GM23248 (cell line): ENCODE measurements around the gene ZBTB20. TPM values are rescaled to one million over a fixed set of nuclear protein-coding genes. Genes with fewer than 3 reads are reported as not detected.

Source experiments
- DNase-seq: peaks from one replicate; pipeline ENCODE4 v3.0.0-alpha.2; 2015
- H2AFZ ChIP-seq: fragments of 200-600 bp; sonication (generic); 2 replicates; pipeline ENCODE4 v1.6.1; 2016; ENCODE audit warnings: antibody characterized with exemption
- H3F3A ChIP-seq: fragments of 200-600 bp; sonication (generic); 2 replicates; pipeline ENCODE4 v1.6.1; 2016; ENCODE audit warnings: mild to moderate bottlenecking, antibody characterized with exemption, mixed run types; ENCODE audit not compliant: insufficient read depth
- H3K27ac ChIP-seq: fragments of 200-600 bp; sonication (generic); 2 replicates; pipeline ENCODE4 v1.5.1; 2016; ENCODE audit warnings: mild to moderate bottlenecking
- H3K27me3 ChIP-seq: fragments of 200-600 bp; sonication (generic); replicated peaks from 2 replicates; pipeline ENCODE4 v1.6.1; 2016; ENCODE audit warnings: mild to moderate bottlenecking; ENCODE audit not compliant: insufficient read depth
- H3K36me3 ChIP-seq: fragments of 200-600 bp; sonication (generic); 2 replicates; pipeline ENCODE4 v1.6.1; 2016; ENCODE audit warnings: low read depth, mild to moderate bottlenecking
- H3K4me1 ChIP-seq: fragments of 200-600 bp; sonication (generic); 2 replicates; pipeline ENCODE4 v1.6.1; 2016; ENCODE audit warnings: mild to moderate bottlenecking; ENCODE audit not compliant: insufficient read depth
- H3K4me2 ChIP-seq: fragments of 200-600 bp; sonication (generic); one replicate; pipeline ENCODE4 v1.6.1; 2016; ENCODE audit warnings: mild to moderate bottlenecking; ENCODE audit not compliant: unreplicated experiment
- H3K4me3 ChIP-seq: fragments of 200-600 bp; sonication (generic); 2 replicates; pipeline ENCODE4 v1.5.1; 2016; ENCODE audit warnings: mild to moderate bottlenecking
- H3K79me2 ChIP-seq: fragments of 200-600 bp; sonication (generic); 2 replicates; pipeline ENCODE4 v1.6.1; 2016; ENCODE audit warnings: mild to moderate bottlenecking; ENCODE audit not compliant: insufficient read depth
- H3K9ac ChIP-seq: fragments of 200-600 bp; sonication (generic); 2 replicates; pipeline ENCODE4 v1.6.1; 2016; ENCODE audit warnings: mild to moderate bottlenecking
- H3K9me2 ChIP-seq: fragments of 200-600 bp; sonication (generic); 2 replicates; pipeline ENCODE4 v1.6.1; 2016; ENCODE audit warnings: mixed run types, mild to moderate bottlenecking, moderate library complexity; ENCODE audit not compliant: insufficient read depth
- H3K9me3 ChIP-seq: fragments of 200-600 bp; sonication (generic); one replicate; pipeline ENCODE4 v1.6.1; 2017; ENCODE audit warnings: low read depth
- H4K20me1 ChIP-seq: fragments of 200-600 bp; sonication (generic); 2 replicates; pipeline ENCODE4 v1.6.0; 2016; ENCODE audit not compliant: insufficient read depth
- EZH2 ChIP-seq: fragments of 200-600 bp; sonication (generic); IDR thresholded peaks from 2 replicates; pipeline ENCODE4 v1.6.1; 2018; ENCODE audit warnings: antibody characterized with exemption, mild to moderate bottlenecking; ENCODE audit not compliant: insufficient read depth, poor library complexity, severe bottlenecking
- EZH2phosphoT487 ChIP-seq: fragments of 200-600 bp; sonication (generic); IDR thresholded peaks from 2 replicates; pipeline ENCODE4 v1.6.1; 2018; ENCODE audit warnings: antibody characterized with exemption, moderate library complexity, mild to moderate bottlenecking, low read depth; ENCODE audit not compliant: insufficient read depth
- WGBS, 2 experiments: methylation state at CpG; one replicate each; pipeline ENCODE4 v1.1.6; 2015 to 2017; ENCODE audit warnings: low lambda C conversion rate in 2 of 2, low coverage in 1 of 2; ENCODE audit errors: missing lambda C conversion rate in 2 of 2; 5-methylcytosine and 5-hydroxymethylcytosine counted together
- in situ Hi-C: fragments of 300-500 bp; cut with MboI; formaldehyde crosslinking; loops from 2 replicates; pipeline ENCODE4 v1.15.0; 2020
- polyA plus RNA-seq: library from polyadenylated mRNA; unstranded; fragments of >200 nt; fragmentation: Nextera tagmentation; extraction: Ambion mirVana; gene quantifications from 2 replicates; pipeline ENCODE4 v1.2.1, GENCODE V29; 2016
- total RNA-seq: library from RNA; depleted of rRNA; stranded (reverse); fragments of >200 nt; shearing (Covaris generic); gene quantifications from 2 replicates; pipeline ENCODE4 v1.2.3, GENCODE V29; 2014

The ZBTB20 gene
- total and polyA plus RNA-seq, 2 experiments from 2014 or later, result 9.2 to 12.2 TPM

DNA sequence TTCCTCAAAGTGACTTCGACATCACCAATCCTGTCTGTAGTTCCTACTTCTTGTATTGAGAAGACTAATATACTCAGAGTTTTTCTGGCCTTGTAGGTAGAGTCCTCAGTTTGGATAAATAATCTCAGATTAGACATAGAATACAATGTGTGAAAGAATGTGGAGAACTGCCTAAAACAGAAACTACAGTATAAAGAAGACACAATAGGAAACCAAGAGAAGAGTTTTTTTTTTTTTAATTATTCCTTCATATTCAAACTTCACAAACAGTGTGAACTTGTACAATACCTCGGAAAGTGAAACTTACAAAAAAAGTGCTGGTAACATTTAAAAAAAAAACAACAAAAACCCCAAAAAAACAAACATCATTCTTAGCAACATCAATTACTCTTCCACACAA is 832.8 kb downstream of the ZBTB20 start:
- TF ChIP-seq EZH2, result no peak
- TF ChIP-seq EZH2phosphoT487, result no peak
- Histone ChIP-seq H3K27me3 (no peaks in the 10 kb centered on the region), H2AFZ (no peak overlapping the region), H3K79me2 (no peaks in the 10 kb centered on the region), H3K9ac (no peak overlapping the region), H3K4me2 (no peak overlapping the region), H3K9me3 (no peaks in the 10 kb centered on the region), H3K4me3 (no peak overlapping the region), H3F3A (no peaks in the 10 kb centered on the region), H3K27ac (no peak overlapping the region), H3K4me1 (no peaks in the 10 kb centered on the region), H3K9me2 (no peaks in the 10 kb centered on the region), H3K36me3 (no peaks in the 10 kb centered on the region), H4K20me1 (no peaks in the 10 kb centered on the region)
- WGBS, 2 experiments, result 91 to 95% methylated on average over 2 of the region's 2 CpGs
- no peak for DNase-seq
- in situ Hi-C loops, result no loop called here

DNA sequence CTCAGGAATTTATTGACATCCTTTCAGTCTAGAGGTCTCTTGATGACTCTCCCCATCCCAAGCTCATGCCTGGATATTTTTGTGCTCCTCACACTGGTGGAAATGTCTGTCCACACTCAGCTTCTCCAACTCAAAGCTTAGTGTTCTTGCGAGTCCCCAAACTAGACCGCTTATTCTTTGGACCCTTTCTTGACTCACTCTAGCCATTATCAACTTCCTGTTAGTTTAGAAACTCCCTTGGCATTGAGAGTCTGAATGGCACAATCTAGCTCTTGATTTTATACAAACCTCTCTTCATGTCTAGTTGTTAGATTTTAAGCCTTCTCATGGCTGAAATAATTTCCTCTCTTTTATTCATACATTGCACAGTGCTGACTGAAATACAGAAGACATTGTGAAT is 833.7 kb downstream of the ZBTB20 start:
- Histone ChIP-seq H3K27me3 (no peaks in the 10 kb centered on the region), H3F3A (no peaks in the 10 kb centered on the region), H3K9me2 (no peaks in the 10 kb centered on the region), H3K4me1 (no peaks in the 10 kb centered on the region), H3K4me2 (no peak overlapping the region), H2AFZ (no peak overlapping the region), H3K9me3 (no peaks in the 10 kb centered on the region), H4K20me1 (no peaks in the 10 kb centered on the region), H3K27ac (no peak overlapping the region), H3K79me2 (no peaks in the 10 kb centered on the region), H3K4me3 (no peak overlapping the region), H3K36me3 (no peaks in the 10 kb centered on the region), H3K9ac (no peak overlapping the region)
- DNase-seq, result no peak
- TF ChIP-seq EZH2 (no peak), EZH2phosphoT487 (no peak)
- WGBS, 2 experiments, result 96 to 100% methylated on average over 2 of the region's 2 CpGs
- in situ Hi-C loops, result no loop called here

DNA sequence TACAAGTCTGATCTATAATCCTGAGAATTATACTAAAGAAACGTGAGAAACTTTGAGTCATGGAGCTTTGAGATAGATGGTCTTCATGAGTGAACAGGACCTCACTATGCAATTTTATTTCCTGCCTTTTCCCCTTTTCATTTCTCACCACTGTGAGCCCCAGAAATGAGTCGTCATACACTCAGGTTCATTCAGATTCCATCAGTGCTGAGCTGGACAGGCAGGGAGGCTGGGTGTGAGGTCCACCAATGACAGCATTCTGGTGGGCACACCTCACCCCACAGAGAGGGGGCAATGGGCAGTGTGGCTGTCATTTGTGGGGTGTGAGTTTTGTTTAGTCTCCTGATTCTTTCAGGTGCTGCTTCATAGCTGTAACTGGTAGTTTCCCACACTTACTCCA is 836.4 kb downstream of the ZBTB20 start:
- no peaks in the 10 kb centered on the region for H3K36me3 ChIP-seq
- no peak overlapping the region for H2AFZ ChIP-seq
- H4K20me1 ChIP-seq, result no peaks in the 10 kb centered on the region
- in situ Hi-C loops, result no loop called here
- no peaks in the 10 kb centered on the region for H3K9me3 ChIP-seq
- H3F3A ChIP-seq, result no peaks in the 10 kb centered on the region
- no peak overlapping the region for H3K4me3 ChIP-seq
- no peak overlapping the region for H3K9ac ChIP-seq
- no peak overlapping the region for H3K4me2 ChIP-seq
- WGBS, 2 experiments, result 38 to 45% methylated on average over 2 of the region's 2 CpGs
- no peak for TF ChIP-seq EZH2phosphoT487
- TF ChIP-seq EZH2, result no peak
- H3K79me2 ChIP-seq, result no peaks in the 10 kb centered on the region
- H3K27me3 ChIP-seq, result no peaks in the 10 kb centered on the region
- H3K27ac ChIP-seq, result no peak overlapping the region
- no peaks in the 10 kb centered on the region for H3K9me2 ChIP-seq
- no peaks in the 10 kb centered on the region for H3K4me1 ChIP-seq
- peak; percentile 47 for DNase-seq

DNA sequence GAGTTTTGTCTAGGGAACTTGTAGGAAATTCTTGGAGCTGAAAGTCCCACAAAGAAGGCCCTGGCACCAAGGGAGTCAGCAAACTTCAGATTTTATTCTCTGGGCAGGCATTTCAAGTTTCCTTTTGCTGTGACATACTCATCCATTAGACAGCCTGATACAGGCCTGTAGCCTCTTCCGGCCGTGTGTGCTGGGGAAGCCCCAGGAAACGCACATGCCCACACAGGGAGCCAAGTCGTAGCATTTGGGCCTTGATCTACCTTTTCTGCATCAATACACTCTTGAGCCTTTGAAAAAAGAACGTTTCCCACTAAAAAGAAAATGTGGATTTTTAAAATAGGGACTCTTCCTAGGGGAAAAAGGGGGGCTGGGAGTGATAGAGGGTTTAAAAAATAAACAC is 838.3 kb downstream of the ZBTB20 start:
- WGBS, 2 experiments, result 47 to 51% methylated on average over 5 of the region's 5 CpGs

DNA sequence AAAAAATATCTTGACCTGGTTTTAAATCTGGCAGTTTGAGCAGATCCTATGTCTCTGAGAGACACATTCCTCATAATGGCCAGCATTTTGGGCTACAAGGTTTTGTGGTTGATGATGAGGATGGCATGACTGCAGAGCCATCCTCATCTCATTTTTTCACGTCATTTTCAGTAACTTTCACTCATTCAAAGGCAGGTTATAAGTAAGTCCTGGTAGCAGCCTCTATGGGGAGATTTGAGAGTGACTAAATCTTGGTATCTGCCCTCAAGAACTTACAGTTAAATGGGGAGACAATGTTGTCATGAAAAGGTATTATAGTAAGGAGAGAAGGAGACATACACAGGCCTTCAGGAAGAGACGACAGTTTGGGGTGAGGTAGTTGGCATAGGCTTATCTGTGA is 838.7 kb downstream of the ZBTB20 start:
- Histone ChIP-seq H3K79me2 (no peaks in the 10 kb centered on the region), H2AFZ (no peak overlapping the region), H3K9me3 (no peaks in the 10 kb centered on the region), H3K9ac (no peak overlapping the region), H3K4me1 (no peaks in the 10 kb centered on the region), H3K9me2 (no peaks in the 10 kb centered on the region), H3K27me3 (no peaks in the 10 kb centered on the region), H3K27ac (no peak overlapping the region), H3K4me2 (no peak overlapping the region), H3K4me3 (no peak overlapping the region), H4K20me1 (no peaks in the 10 kb centered on the region), H3F3A (no peaks in the 10 kb centered on the region), H3K36me3 (no peaks in the 10 kb centered on the region)
- 68 to 78% methylated on average over 2 of the region's 2 CpGs for WGBS, 2 experiments
- TF ChIP-seq EZH2 (no peak), EZH2phosphoT487 (no peak)
- in situ Hi-C loops, result no loop called here
- no peak for DNase-seq

More for the DNA sequence above, 838.3 kb downstream of the ZBTB20 start:
- no peaks in the 10 kb centered on the region for H3K79me2 ChIP-seq
- no peaks in the 10 kb centered on the region for H3K27me3 ChIP-seq
- H3K9ac ChIP-seq, result no peak overlapping the region
- H2AFZ ChIP-seq, result no peak overlapping the region
- no peaks in the 10 kb centered on the region for H3K9me3 ChIP-seq
- no peaks in the 10 kb centered on the region for H4K20me1 ChIP-seq
- no peak overlapping the region for H3K4me3 ChIP-seq
- DNase-seq, result no peak
- no peaks in the 10 kb centered on the region for H3F3A ChIP-seq
- H3K27ac ChIP-seq, result no peak overlapping the region
- no peaks in the 10 kb centered on the region for H3K4me1 ChIP-seq
- no peak for TF ChIP-seq EZH2
- TF ChIP-seq EZH2phosphoT487, result no peak
- no peaks in the 10 kb centered on the region for H3K36me3 ChIP-seq
- H3K4me2 ChIP-seq, result no peak overlapping the region
- in situ Hi-C loops, result no loop called here
- no peaks in the 10 kb centered on the region for H3K9me2 ChIP-seq
